ENCODE measurements around the gene PLAAT4. TPM values are rescaled to one million over a fixed set of nuclear protein-coding genes. Genes with fewer than 3 reads are reported as not detected.
A peak's percentile ranks its signal among the peaks of the same experiment; 100 is the strongest.

PLAAT4 gene
- total RNA-seq, 2 experiments from 2014 or later, result 97.5 to 99.8 TPM

DNA sequence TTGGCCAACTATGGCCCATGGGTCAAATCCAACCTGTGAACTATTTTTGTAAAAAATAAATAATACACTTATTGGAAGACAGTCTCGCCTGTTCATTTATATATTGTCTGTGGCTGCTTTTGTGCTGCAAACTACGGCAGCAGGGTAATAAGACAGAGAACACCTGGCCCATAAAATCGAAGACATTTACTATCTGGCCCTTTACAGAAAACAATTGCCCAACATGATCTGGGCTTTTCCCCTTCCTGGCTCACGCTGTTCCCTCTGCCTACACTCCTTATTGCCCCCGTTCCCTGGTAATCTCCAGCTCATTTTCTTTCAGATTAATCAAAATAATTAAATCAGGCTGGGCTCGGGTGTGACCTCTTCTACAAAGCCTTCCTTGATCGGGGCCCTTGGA lies 21.0 kb downstream of the PLAAT4 start:
- Mint-ChIP-seq H3K9me3 (ENCODE audit: insufficient read depth) (no peaks in the 10 kb centered on the region), H3K27ac (no peak overlapping the region), H3K27me3 (ENCODE audit: low read depth) (no peaks in the 10 kb centered on the region), H3K4me1 (ENCODE audit: low read depth) (peaks cover 56% of the 10 kb centered on the region), H3K4me3 (no peak overlapping the region), H3K36me3 (ENCODE audit: low read depth) (peaks cover 8% of the 10 kb centered on the region)
- ChIA-PET CTCF (interaction anchor here (2.1 kb wide), 1 partner anchor 9 kb away, joined by 7 read pairs; no protein-coding TSS in a partner anchor), POLR2A (no interaction called here)
- DNase-seq (no peak), ATAC-seq (no peak)

DNA sequence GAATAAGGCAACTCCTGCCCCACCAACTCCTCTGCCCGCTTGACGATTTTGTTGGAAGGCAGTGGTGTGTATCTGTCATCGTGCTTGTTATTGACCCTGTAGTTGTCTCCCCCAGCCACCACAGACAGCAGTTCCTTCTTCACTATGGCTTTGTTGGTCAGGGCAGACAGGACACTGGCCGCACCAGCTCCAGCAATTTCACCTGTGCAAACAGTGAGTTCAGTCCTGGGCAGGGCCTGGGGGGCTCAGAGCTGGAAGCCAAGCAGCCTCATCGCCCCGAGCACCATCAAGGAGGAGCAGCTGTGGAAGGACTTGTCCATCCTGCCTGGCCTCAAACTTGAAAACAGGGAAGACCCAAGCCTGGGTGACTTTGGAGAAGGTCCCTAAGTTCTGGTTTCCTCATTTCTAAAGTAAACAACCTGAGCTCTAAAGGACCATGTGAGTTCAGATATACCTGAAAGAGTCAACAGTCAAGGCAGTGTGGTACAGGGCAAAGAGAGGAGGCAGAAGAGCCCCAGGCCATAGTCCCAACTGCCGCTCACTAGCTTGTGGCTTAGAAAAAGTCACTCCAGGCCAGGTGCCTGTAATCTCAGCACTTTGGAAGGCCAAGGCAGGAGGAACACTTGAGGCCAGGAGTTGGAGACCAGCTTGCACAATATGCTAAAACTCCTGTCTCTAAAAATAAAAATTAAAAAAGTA lies 22.0 kb downstream of the PLAAT4 start:
- no peaks in the 10 kb centered on the region for H3K9me3 Mint-ChIP-seq (ENCODE audit: insufficient read depth)
- no peaks in the 10 kb centered on the region for H3K27me3 Mint-ChIP-seq (ENCODE audit: low read depth)
- DNase-seq (no peak), ATAC-seq (no peak)
- peaks cover 3% of the 10 kb centered on the region for H3K36me3 Mint-ChIP-seq (ENCODE audit: low read depth)
- no peak overlapping the region for H3K27ac Mint-ChIP-seq
- peaks cover 54% of the 10 kb centered on the region for H3K4me1 Mint-ChIP-seq (ENCODE audit: low read depth)
- no peak overlapping the region for H3K4me3 Mint-ChIP-seq
- POLR2A ChIA-PET, result interaction anchor here (0.8 kb wide), 1 partner anchor 9 kb away, joined by 4 read pairs; no protein-coding TSS in a partner anchor
- CTCF ChIA-PET, result interaction anchor here (0.8 to 0.9 kb wide), 2 partner anchors 9 to 79 kb away, joined by 3 read pairs; no protein-coding TSS in a partner anchor

DNA sequence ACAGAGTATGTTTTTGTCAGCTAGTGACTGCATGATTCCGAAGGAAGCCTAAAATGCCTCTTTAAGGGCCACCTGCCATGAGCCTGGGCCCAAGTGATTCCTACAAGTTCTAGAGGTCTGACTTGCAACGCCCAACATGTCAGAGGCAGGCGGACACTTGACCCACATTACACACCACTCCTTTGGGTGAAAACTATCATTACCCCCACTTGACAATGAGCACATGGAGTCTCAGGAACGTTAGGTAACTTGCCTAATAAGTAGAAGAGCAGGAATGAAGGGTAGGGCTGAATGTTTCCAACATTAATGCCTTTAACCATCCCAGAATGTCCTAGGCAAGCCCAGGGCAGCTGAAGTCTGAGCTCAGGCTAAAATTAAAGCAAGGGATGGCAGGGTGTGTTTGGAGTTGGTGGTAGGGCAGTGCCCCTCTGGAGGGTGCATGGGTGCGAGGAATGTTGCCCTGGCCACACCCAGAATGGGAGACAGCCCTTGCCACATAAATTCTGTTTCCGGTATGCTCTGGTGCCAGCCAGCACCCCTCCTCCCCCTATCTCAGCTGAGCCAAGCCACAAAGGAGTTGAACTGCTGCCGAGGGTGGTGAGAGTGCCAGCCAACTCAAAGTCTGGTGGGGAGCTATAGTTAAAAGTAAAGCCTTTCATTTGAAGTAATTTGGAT lies 24.0 kb downstream of the PLAAT4 start:
- Mint-ChIP-seq H3K36me3 (ENCODE audit: low read depth) (no peaks in the 10 kb centered on the region), H3K27me3 (ENCODE audit: low read depth) (no peaks in the 10 kb centered on the region), H3K4me3 (no peak overlapping the region), H3K27ac (peak overlapping the region; percentile 18), H3K9me3 (ENCODE audit: insufficient read depth) (no peaks in the 10 kb centered on the region), H3K4me1 (ENCODE audit: low read depth) (peaks cover 55% of the 10 kb centered on the region)
- ChIA-PET CTCF (interaction anchor here (1.3 to 1.8 kb wide), 2 partner anchors 9 to 81 kb away, joined by 3 to 4 read pairs; no protein-coding TSS in a partner anchor), POLR2A (interaction anchor here (2.2 kb wide), 1 partner anchor 10 kb away, joined by 7 read pairs; no protein-coding TSS in a partner anchor)
- ATAC-seq, result no peak
- no peak for DNase-seq

DNA sequence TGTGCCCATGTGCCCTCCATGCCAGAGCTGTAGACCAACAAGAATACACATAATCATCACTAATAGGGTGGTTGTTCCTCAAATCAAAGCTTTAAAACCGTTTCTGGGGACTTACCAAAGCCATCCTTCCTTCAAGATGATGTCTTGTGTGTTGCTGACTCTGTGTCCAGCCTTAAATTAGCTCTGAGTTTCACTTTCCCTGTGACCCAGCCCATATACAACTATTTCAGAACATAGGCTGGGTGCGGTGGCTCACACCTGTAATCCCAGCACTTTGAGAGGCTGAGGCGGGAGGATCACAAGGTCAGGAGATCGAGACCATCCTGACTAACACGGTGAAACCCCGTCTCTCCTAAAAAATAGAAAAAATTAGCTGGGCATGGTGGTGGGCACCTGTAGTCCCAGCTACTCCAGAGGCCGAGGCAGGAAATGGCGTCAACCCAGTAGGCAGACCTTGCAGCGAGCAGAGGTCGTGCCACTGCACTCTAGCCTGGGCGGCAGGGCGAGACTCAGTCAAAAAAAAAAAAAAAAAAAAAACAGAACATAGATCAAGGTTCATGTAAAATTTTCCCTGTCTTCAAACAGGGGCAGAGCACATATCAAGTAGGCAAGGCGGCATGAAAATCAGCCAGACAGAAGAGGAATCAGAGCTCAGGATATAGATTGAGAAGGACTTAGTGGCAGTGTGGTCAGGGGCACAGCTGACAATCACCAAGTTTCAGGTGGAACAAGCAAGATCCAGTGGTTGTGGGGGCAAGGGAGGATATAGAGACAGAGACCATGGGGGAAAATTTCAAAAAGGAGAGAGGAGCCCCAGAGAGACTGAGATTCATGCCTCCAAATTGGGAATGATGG lies 26.8 kb downstream of the PLAAT4 start, which contains the start of gene PLAAT2:
PLAAT2 (minus strand) TSS at position 179 of the 855 bp plus-strand sequence; CDS start at position 124, 55 bp downstream.
- Mint-ChIP-seq H3K27ac (peak within 1 kb of the TSS; percentile 39), H3K4me1 (ENCODE audit: low read depth) (peaks cover 63% of the 10 kb centered on the region), H3K27me3 (ENCODE audit: low read depth) (no peaks in the 10 kb centered on the region), H3K36me3 (ENCODE audit: low read depth) (no peaks in the 10 kb centered on the region), H3K9me3 (ENCODE audit: insufficient read depth) (no peaks in the 10 kb centered on the region), H3K4me3 (no peak within 1 kb of the TSS)
- DNase-seq (no peak), ATAC-seq (no peak)
- CTCF ChIA-PET, result interaction anchor here (1.3 to 6.4 kb wide), 3 partner anchors 11 to 75 kb away, joined by 4 to 39 read pairs (median 8); partner anchors contain the start of gene PLAAT4
- POLR2A ChIA-PET, result interaction anchor here (0.6 to 5.5 kb wide), 5 partner anchors 11 to 27 kb away, joined by 3 to 27 read pairs (median 4); partner anchors contain the start of gene PLAAT4

DNA sequence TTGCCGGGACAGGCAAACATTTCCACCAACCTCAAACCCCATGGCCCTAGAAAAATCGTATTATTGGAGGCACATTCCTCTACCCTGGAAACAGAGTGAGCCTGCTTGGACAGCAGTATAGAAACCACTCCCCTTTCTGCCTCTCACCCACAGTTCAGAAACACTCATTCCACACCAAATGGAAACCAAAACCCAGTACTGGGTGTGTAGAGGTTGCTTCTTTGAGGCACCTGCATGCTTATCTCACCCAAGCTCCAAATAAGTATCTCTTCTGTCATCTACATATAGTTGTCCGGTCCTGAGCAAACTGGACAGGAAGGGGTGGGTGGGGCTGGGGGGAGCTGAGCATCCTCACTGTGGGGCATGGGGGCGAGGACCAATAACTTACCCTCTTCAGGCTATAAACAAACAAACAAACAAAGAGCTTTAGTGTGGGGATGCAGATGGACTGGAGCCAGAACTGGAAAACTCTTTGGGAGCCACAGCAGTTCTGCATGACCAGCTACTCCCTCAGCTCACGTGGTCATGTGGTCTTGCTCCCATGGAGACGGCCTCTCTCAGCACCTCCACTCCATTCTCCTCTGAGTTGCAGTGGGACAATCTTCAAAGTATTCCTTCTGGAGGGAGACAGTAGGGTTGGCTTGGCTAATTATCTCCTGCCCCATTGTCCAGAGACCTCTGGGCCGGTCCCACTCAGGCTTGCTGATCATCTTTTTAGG lies 27.6 kb downstream of the PLAAT4 start:
- no peaks in the 10 kb centered on the region for H3K27me3 Mint-ChIP-seq (ENCODE audit: low read depth)
- H3K36me3 Mint-ChIP-seq (ENCODE audit: low read depth), result no peaks in the 10 kb centered on the region
- peaks cover 66% of the 10 kb centered on the region for H3K4me1 Mint-ChIP-seq (ENCODE audit: low read depth)
- ATAC-seq, result peak; percentile 65
- DNase-seq, result peak; percentile 59
- no peak overlapping the region for H3K4me3 Mint-ChIP-seq
- peak overlapping the region; percentile 75 for H3K27ac Mint-ChIP-seq
- POLR2A ChIA-PET, result interaction anchor here (0.6 to 5.5 kb wide), 5 partner anchors 10 to 28 kb away, joined by 3 to 27 read pairs (median 4); partner anchors contain the start of gene PLAAT4
- H3K9me3 Mint-ChIP-seq (ENCODE audit: insufficient read depth), result no peaks in the 10 kb centered on the region
- CTCF ChIA-PET, result interaction anchor here (2.1 to 6.4 kb wide), 2 partner anchors 11 to 27 kb away, joined by 8 to 39 read pairs; partner anchors contain the start of gene PLAAT4

DNA sequence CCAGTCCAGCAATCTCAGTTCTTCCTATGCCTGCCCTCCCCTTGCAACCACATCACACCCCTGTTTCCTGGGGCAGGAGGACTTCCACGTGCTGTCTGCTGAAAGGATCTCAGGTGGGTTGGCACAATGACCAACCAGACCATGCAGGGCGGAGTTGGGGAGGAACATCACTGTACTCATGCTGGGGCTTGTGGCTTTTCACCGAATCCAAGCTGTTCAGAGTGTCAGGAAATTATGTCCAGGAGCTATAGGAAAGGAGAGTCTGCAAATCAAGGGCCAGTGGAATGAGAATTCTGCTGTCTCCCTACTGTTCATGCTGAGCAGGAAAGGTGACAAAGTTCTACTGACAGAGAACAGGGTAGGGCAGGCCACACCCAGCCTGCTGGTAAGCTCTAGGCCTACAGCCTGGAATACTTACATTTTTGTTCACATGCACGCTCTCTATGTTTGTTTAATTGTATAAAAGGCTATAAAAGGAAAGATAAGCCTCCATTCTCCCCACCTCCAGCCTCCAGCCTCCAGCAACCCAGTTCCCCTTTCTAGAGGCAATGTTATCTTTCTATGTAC lies 28.3 kb downstream of the PLAAT4 start:
- Mint-ChIP-seq H3K4me1 (ENCODE audit: low read depth) (peaks cover 64% of the 10 kb centered on the region), H3K27ac (peak overlapping the region; percentile 75), H3K36me3 (ENCODE audit: low read depth) (no peaks in the 10 kb centered on the region), H3K4me3 (no peak overlapping the region), H3K27me3 (ENCODE audit: low read depth) (no peaks in the 10 kb centered on the region), H3K9me3 (ENCODE audit: insufficient read depth) (no peaks in the 10 kb centered on the region)
- CTCF ChIA-PET, result interaction anchor here (2.1 to 6.4 kb wide), 2 partner anchors 12 to 28 kb away, joined by 8 to 39 read pairs; partner anchors contain the start of gene PLAAT4
- DNase-seq (no peak), ATAC-seq (no peak)
- POLR2A ChIA-PET, result interaction anchor here (1.0 to 5.5 kb wide), 2 partner anchors 11 to 29 kb away, joined by 3 to 27 read pairs; partner anchors contain the start of gene PLAAT4

DNA sequence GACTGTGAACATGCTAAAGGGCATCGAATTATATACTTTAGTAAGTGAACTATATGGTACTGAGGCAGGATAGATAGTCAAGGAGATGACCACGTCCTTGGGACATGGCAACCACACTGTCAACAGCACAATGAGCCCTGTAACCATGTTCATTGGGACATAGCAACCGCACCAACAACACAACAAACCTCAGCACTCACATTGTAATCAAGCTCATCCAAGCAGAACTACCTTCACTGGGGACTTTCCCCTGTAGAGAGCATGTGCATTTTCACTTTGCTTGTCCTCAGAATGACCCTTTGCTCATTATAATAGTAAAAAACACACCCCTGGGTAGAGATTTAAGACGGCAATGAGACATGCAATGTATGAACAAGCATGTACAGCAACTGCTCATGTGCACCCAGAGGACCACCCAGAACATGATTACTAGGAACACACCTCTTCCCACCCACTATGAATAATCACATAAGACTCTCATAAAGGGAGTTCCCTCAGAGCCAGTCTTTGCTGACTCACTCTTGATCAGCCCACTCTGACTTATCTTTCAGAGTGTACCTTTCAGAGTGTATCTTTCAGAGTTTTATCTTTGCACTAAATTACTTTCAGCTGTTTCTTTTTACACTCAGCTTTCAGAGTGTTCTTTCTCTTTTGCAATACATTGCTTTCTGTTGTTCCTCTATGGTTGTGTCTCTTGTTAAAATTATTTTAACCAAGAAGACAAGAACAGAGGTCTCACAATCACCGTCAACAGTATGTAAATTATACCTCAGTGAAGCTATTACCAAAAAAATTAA lies 30.6 kb downstream of the PLAAT4 start:
- H3K9me3 Mint-ChIP-seq (ENCODE audit: insufficient read depth), result no peaks in the 10 kb centered on the region
- H3K36me3 Mint-ChIP-seq (ENCODE audit: low read depth), result no peaks in the 10 kb centered on the region
- POLR2A ChIA-PET, result interaction anchor here (0.6 to 5.5 kb wide), 7 partner anchors 8 to 685 kb away, joined by 3 to 27 read pairs (median 4); partner anchors contain the start of gene PLAAT4
- peak; percentile 81 for ATAC-seq
- CTCF ChIA-PET, result interaction anchor here (1.2 to 6.4 kb wide), 8 partner anchors 8 to 88 kb away, joined by 3 to 39 read pairs (median 6); partner anchors contain the start of gene PLAAT4
- peaks cover 48% of the 10 kb centered on the region for H3K4me1 Mint-ChIP-seq (ENCODE audit: low read depth)
- H3K27ac Mint-ChIP-seq, result peak overlapping the region; percentile 74
- peak overlapping the region; percentile 12 for H3K4me3 Mint-ChIP-seq
- peaks cover 2% of the 10 kb centered on the region for H3K27me3 Mint-ChIP-seq (ENCODE audit: low read depth)
- peak; percentile 66 for DNase-seq

DNA sequence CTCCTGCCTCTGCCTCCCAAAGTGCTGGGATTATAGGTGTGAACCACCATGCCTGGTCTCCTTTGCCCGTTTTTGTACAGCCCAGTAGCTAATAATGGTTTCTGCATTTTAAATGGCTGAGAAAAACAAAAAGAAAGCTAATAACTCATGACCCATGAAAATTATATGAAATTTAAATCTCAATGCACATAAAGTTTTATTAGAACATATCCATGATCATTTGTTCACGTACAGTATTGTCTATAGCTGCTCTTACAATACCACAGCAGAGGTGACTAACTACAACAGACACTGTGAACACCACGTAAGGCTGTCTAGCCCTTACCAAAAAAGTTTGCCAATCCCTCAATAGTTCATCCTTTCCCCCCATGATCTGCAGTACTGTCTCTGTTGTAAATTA lies 33.0 kb downstream of the PLAAT4 start:
- Mint-ChIP-seq H3K9me3 (ENCODE audit: insufficient read depth) (no peaks in the 10 kb centered on the region), H3K27ac (no peak overlapping the region), H3K4me1 (ENCODE audit: low read depth) (peaks cover 40% of the 10 kb centered on the region), H3K36me3 (ENCODE audit: low read depth) (peaks cover 11% of the 10 kb centered on the region), H3K27me3 (ENCODE audit: low read depth) (peaks cover 2% of the 10 kb centered on the region), H3K4me3 (no peak overlapping the region)
- DNase-seq (no peak), ATAC-seq (no peak)
- ChIA-PET CTCF (no interaction called here), POLR2A (no interaction called here)

DNA sequence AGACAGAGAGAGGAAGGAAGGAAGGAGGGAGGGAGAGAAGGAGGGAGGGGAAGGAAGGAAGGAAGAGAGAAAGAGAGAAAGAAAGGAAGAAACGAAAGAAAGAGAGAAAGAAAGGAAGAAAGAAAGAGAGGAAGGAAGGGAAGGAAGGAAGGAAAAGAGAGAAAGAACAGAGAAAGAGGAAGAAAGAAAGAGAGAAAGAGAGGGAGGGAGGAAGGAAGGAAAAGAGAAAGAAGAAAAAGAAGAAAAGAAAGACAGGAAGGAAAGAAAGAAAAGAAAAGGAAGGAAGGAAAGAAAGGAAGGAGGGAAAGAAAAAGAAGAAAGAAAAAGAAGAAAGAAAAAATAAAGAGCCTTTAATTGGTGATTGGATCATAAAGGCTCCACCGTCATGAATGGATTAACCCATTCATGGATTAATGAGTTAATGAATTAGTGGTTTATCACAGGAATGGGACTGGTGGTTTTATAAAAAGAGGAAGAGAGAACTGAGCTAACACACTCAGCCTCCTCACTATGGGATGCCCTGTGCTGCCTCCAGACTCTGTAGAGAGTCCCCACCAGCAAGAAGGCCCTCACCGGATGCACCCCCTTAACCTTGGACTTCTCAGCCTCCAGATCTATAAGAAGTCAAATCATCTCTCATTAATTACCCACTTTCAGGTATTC lies 35.5 kb downstream of the PLAAT4 start:
- POLR2A ChIA-PET, result no interaction called here

More for the DNA sequence above, 35.5 kb downstream of the PLAAT4 start:
- Mint-ChIP-seq H3K4me3 (no peak overlapping the region), H3K36me3 (ENCODE audit: low read depth) (peaks cover 15% of the 10 kb centered on the region), H3K27ac (no peak overlapping the region), H3K27me3 (ENCODE audit: low read depth) (peaks cover 2% of the 10 kb centered on the region), H3K9me3 (ENCODE audit: insufficient read depth) (no peaks in the 10 kb centered on the region), H3K4me1 (ENCODE audit: low read depth) (peaks cover 32% of the 10 kb centered on the region)
- no peak for DNase-seq
- CTCF ChIA-PET, result no interaction called here
- no peak for ATAC-seq

All from activated CD8-positive, alpha-beta T cell treated with anti-CD3 and anti-CD28 coated beads, Interleukin-2, amount 10 ng/mL, durations not matched to agents 7 days and 5 days (primary cell).